Left lobe of liver (tissue), 2 donors: ENCODE results near the gene RO60. TPM values are rescaled to one million over a fixed set of nuclear protein-coding genes. Genes with fewer than 3 reads are reported as not detected.
A peak's percentile ranks its signal among the peaks of the same experiment; 100 is the strongest.

Source experiments
- ATAC-seq: fragments of 200-7000 bp; cut with Tn5 transposase; one replicate; pipeline ENCODE4 v1.9.1; 2020; ENCODE audit warnings: mild to moderate bottlenecking, moderate library complexity
- DNase-seq: peaks from one replicate; pipeline ENCODE4 v3.0.0-alpha.2; 2020; ENCODE audit warnings: low spot score
- total RNA-seq: library from RNA; stranded (reverse); gene quantifications from one replicate; pipeline ENCODE4 v1.2.1, GENCODE V29; 2021
- donor health status: DM: no; HTN: no; CAD: no; lungs with moderate emphysema.
- donor health status: DM: no; HTN: yes; CAD: no.

RO60 gene
- total RNA-seq, 1 donor from 2014 or later = 21.4 TPM

DNA sequence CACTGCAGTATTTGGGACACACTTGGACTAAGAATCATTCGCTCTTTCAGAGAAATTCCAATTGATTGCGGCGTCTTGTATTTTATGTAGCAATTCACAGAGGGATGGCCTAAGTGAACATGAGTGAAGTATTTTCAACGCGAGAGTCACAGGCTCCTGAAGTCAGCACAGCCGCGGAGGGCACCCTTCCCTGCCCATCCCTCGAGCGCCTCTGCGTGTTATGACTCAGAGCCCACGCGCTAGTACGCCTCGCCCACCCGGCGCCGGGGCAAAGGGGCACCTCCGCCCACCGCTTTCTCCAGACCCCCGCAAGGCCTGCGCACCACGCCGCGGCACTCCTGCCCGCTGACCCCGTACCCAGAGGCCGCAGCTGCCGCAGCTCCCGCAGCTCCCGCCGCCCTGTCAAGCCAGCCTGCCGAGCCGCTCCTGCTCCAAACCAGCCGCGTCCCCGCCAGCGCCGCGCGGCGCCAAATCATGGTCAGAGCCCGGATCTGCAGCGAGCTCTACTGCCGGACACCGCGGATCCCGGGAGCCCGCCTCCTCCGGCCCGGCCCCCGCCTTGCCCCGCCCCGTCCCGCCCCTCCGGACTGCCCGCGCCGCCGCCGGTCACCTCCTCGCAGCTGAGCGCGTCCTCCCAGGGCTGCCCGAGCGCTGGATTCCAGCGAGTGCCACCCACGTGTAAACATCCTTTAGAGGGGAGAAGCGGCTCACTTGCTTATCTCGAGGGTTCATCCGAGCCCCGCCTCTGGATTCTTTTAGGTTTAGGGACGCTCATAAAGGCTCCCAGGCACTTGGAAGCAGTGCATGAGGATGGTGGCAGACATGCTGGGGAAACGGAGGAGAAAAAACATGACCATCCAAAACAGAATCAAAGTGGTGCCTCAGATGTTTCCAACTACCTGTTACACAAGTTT, 45.8 kb downstream of the RO60 start, which contains the start of gene GLRX2:
Gene GLRX2 (minus strand): TSS at position 508 of the 914 bp plus-strand sequence. CDS start 32 bp downstream, at position 476.
- ATAC-seq = peak; percentile 97
- DNase-seq = peak; percentile 92

- no peak for ATAC-seq
- no peak for DNase-seq
Measured at GRCh38 chr1:193105821-193106177, 46.4 kb downstream of the RO60 start.

DNA sequence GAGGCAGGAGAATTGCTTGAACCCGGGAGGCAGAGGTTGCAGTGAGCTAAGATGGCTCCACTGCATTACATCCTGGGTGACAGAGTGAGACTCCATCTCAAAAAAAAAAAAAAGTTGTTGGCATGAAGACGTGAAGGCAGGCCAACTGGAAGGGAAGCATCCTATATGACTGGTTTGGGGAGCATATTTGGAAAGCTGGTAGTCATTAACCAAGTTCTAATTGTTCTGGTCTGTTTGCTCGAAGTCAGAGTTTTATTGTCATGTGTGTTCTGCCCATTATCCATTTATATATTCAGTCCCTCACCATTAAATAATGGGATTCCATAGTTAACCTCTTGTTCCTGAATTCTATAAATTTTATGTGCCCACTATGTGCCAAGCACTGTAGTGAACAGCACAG, 49.1 kb downstream of the RO60 start:
- no peak for DNase-seq
- no peak for ATAC-seq

Other genes starting within 250 kb of the RO60 start
- 15.2 TPM for gene UCHL5, start 252 bp upstream of the RO60 start, total RNA-seq
- 13.2 TPM for gene GLRX2, start 45.8 kb downstream of the RO60 start, total RNA-seq
- gene CDC73, start 62.4 kb downstream of the RO60 start, total RNA-seq = 17.9 TPM
- 0.13 TPM for gene B3GALT2, start 127.0 kb downstream of the RO60 start, total RNA-seq